Effector CD8-positive, alpha-beta T cell (primary cell): ENCODE results near the gene STX1B.

ENCODE experiments used
- DNase-seq: peaks from one replicate; lab custom pipeline; 2025; lab: John Stamatoyannopoulos, UW

The STX1B gene

GRCh38 chr16:30979170-30980022 lies 31.0 kb downstream of the STX1B start:
- DNase-seq, result no peak

- DNase-seq, result no peak
These were observed 32.9 kb downstream of the STX1B start for GRCh38 chr16:30977502-30977901.

- no peak for DNase-seq
These were observed 34.0 kb downstream of the STX1B start for GRCh38 chr16:30976486-30976885.

DNA sequence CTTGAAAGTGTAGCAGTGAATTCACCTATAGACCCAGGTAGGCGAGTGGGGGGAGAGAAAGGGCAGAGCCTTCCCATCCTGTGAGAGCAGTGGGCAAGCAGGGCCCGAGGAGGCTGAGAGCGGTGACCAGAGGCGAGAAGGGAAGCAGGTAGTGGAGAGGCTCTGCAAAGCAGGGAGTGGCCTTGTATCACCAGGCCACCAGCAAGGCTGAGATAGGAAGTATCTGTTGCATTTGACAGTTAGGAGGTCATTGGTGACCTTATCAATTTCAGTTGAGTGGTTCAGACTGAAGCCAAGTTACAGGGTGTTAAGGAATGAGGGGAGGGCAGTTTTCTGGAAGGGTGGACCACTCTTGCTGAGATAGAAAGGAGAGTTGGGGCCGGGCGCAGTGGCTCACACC lies 36.1 kb downstream of the STX1B start:
- no peak for DNase-seq

DNA sequence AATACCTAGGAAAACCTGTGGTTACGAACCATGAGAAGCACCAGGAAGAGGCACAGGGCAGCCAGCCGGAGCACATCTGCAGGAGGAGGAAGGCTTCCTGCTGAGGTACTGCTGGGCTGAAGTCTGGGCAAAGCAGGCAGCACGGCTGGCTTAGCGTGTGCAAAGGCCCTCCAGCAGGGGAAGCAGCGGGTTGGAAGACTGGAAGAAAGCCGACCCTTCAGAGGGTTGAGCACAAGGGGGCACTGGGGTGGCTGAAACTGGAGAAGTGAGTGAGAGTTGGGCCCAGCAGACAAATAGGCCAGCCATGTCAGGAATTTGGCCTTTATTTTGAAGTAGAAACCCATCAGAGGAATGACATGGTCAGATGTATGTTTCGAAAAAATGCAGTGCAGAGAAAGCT lies 37.6 kb downstream of the STX1B start:
- no peak for DNase-seq

GRCh38 chr16:30971298-30971697 lies 39.1 kb downstream of the STX1B start:
- DNase-seq, result no peak

DNA sequence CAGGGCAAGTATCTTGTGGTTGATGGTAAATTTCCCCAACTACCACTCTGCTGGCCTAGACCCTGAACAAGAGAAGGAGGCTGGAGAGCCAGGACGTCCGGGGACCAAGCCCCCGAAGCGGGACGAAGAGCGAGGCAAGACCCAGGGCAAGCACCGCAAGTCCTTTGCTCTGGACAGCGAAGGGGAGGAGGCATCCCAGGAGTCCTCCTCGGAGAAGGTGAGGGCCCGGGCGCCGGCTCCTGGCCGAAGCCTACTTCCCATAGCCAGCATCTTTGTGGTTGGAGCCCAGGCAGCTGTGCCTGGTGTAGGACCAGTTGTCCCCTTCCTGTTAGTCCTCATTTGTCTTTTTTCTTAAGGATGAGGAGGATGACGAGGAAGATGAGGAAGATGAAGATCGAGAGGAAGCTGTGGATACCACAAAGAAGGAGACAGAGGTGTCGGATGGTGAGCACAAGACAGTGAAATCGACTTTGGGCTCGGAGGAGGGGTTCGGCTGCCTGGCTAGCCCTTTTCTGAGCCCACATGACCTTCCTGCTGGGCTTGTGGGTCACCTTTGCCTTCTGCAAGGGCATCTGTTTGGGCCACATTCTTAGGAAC lies 41.1 kb downstream of the STX1B start:
- no peak for DNase-seq

- DNase-seq, result no peak
These were observed 42.6 kb downstream of the STX1B start for GRCh38 chr16:30967795-30968194.

DNA sequence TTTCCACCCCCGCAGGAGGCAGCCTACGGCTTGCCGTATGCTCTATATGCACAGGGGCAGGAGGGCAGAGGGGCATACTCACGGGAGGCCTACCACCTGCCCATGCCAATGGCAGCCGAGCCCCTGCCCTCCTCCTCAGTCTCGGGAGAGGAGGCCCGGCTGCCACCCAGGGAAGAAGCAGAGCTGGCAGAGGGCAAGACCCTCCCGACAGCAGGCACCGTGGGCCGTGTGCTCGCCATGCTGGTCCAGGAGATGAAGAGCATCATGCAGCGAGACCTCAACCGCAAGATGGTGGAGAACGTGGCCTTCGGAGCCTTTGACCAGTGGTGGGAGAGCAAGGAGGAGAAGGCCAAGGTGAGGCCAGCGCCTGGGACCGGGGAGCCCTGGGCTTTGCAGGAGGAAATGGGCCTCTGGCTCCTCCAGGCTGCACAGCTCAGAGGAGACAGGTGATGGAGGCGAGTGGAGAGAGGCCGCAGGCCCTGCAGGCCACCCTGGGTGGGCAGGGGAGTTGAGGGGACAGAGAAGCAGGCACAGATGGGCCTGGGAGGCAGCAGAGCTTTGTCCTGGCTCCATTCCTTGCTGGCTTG lies 44.3 kb downstream of the STX1B start:
- no peak for DNase-seq

DNA sequence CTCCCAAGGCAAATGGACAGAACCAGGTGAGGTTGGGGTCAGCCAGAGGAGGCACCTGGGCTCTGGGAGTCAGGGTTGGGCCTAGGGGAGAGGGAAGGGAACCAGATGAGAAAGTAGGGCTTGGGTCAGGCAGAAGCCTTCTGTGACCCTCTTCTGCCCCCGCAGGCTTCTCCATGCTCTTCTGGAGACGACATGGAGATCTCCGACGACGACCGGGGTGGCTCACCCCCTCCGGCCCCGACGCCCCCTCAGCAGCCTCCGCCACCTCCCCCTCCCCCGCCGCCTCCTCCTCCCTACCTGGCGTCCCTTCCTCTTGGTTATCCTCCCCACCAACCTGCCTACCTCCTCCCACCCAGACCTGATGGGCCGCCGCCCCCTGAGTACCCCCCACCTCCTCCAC lies 45.0 kb downstream of the STX1B start:
- DNase-seq, result no peak

DNA sequence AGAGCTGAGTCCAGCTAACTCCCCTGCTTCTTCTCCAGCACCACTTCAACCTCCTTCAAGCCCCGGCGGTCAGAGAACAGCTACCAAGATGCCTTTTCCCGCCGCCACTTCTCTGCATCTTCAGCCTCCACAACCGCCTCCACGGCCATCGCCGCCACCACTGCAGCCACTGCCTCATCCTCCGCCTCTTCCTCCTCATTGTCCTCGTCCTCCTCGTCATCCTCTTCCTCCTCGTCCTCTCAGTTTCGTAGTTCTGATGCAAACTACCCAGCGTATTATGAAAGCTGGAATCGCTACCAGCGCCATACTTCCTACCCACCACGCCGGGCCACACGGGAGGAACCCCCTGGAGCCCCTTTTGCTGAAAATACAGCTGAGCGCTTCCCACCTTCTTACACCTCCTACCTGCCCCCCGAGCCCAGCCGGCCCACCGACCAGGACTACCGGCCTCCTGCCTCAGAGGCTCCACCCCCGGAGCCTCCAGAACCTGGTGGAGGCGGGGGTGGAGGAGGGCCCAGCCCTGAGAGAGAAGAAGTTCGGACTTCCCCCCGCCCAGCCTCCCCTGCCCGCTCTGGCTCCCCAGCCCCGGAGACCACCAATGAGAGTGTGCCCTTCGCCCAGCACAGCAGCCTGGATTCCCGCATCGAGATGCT lies 45.7 kb downstream of the STX1B start:
- no peak for DNase-seq

DNA sequence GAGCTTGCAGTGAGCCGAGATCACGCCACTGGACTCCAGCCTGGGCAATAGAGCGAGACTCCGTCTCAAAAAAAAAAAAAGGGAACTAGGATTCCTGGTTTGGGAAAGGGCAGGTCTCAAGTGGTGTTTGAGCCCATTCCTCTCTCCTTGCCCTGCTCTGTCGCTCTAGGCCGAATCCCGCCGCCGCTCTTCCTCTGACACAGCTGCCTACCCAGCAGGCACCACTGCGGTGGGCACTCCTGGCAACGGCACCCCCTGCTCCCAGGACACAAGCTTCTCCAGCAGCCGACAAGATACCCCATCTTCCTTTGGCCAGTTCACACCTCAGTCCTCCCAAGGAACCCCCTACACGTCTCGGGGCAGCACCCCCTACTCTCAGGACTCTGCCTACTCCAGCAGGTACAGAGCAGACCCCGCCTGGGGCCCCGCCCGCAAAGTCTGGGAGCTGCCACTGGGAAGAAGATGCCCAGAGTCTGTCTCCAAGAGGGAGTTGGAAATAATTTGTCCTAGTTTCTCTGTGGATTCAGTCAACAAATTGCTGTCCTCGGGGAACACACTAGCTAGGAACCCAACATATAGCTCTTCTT lies 46.4 kb downstream of the STX1B start:
- no peak for DNase-seq

DNA sequence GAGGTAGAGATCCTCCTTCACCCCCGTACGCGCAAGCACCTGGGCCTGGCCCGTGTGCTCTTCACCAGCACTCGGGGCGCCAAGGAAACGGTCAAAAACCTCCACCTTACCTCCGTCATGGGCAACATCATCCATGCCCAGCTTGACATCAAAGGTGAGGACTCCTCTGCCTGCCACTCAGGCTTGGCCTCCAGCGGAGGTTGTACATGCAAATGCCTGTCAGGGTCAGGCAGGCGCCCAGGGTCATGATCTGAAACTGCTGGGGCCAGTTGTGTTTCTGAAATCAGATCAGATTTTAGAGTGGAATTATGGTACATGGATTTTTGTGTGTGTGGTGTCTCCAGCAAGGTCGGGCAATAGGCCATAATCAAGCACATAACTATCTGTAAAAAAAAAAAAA lies 49.1 kb downstream of the STX1B start:
- DNase-seq, result no peak

DNA sequence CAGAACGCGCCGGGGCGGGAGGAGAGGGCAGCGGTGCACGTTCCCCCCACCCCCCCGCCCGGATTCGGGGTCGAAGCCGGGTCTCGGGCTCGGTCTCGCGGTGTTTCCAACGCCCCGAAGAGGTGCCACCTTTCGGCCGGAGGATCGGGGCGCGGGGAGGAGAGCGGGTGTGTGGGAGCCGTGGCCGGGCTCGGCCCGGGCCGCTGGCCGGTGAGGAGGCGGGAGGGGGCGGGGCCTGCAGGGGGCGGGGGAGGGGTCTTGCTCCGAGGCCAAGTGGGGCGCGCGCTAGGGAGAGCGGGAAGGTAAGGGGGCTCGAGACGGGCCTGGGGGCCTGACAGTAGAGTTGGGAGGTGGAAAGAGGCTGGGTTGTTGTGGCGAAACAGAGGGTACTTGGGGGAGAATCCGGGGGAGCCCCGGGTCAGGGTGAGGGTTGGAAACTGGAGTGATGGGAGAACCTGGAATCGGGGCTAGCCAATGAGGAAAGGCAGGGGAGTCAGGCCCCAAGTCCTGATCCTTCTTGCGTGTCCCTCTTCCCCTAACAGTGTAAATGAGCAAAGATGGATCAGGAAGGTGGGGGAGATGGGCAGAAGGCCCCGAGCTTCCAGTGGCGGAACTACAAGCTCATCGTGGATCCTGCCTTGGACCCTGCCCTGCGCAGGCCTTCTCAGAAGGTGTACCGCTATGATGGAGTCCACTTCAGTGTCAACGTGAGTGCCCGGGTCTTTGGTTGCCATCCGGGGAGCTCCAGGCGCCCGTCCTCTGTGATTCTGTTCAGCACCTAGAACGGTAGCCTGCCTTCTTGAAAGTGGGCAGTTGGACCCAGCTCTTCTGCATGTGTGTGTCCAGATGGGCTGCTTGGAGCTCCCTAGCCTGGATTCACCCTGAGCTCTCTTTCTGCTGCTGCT lies 52.0 kb downstream of the STX1B start:
- peak; percentile 79 for DNase-seq

- DNase-seq, result peak; percentile 92
These were observed 52.8 kb downstream of the STX1B start, which contains the start of gene SETD1A for GRCh38 chr16:30957456-30958174. Gene SETD1A (plus strand): TSS chr16:30957754. CDS start chr16:30958732, 978 bp downstream.

DNA sequence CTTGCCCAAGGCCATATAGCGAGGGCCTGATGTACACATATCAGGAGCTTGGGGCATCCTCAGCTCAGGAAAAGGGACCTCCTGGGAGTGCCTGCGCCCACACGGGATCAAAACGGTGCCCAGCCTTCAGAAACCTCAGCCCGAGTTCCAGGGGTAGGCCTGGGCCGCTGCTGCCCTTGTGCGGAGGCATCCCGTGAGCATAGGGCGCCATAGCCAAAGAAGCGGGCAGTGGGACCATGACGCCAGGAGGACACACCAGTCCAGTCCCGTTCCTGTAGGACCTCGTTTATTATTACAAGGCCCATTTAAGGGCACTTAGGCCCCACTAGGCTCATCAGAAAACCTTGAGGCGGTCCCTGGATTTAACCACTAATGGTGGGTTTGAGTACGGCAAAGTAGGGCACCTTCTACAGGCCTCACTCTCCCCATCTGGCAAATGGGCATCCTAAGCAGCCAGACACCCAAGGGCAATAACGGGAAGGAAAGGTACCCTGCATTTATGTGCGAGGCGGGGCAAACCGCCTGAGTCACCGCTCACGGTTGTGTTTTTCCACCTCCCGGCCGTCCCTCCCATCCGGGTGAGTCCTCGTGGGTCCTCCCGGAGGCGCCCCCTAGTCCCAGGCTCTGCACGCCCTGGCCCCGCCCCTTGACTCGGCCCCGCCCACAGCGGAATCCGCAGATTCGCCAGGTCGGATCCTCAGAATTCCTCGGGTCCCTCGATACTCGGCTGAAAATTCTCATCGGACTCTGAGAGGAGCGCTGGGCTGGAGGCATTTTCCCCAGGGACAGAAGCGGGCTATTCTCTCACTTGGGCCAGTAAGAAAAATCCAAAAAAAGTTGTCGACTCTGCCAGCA lies 53.6 kb downstream of the STX1B start:
- DNase-seq, result peak; percentile 77

- DNase-seq, result no peak
These were observed 55.4 kb downstream of the STX1B start for GRCh38 chr16:30954993-30955392.

GRCh38 chr16:30953511-30954124 lies 56.8 kb downstream of the STX1B start:
- peak; percentile 44 for DNase-seq

GRCh38 chr16:30953111-30953510 lies 57.3 kb downstream of the STX1B start:
- no peak for DNase-seq
